GM21529 (cell line): Measurements from ENCODE around the gene SIGLEC11.
"Not testable (repeated sequence)": the region's sequence is repeated elsewhere in the genome, so short reads cannot be mapped to it uniquely, and the experiment has no call there.

Experiments
- ATAC-seq: cut with Tn5 transposase; IDR thresholded peaks from one replicate; pipeline ENCODE4 v1.9.1; 2021; ENCODE audit not compliant: unreplicated experiment

Gene SIGLEC11

DNA sequence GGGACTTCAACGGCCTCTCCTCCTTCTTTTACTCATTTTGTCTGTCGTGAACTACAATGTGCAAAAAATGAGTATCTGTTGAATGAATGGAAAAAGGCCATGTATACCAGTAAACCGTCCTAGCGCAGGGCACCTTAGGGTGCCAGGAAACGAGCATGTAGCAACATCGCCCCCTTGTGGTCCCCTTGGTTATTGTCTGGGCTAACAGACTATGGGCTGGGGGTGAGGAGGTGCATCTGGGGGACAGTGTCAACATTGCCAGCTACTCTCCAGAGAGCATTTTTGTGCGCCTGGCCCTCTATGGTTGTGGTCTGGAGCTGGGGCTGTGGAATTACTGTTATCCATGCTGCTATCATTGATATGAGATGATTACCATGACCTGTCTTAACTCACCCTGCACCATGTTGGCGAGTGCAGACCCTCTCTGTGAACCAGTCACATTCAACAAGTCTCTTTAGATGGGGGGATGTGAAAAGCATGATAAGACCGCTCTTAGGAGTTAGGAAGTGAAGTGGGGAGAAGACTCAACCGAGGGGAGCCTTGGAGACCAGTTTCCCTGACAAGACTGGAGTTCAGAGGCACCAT lies 22.8 kb upstream of the SIGLEC11 start:
- ATAC-seq, result no peak

- ATAC-seq, result no peak
These were observed 20.9 kb upstream of the SIGLEC11 start for GRCh38 chr19:49981603-49982593.

DNA sequence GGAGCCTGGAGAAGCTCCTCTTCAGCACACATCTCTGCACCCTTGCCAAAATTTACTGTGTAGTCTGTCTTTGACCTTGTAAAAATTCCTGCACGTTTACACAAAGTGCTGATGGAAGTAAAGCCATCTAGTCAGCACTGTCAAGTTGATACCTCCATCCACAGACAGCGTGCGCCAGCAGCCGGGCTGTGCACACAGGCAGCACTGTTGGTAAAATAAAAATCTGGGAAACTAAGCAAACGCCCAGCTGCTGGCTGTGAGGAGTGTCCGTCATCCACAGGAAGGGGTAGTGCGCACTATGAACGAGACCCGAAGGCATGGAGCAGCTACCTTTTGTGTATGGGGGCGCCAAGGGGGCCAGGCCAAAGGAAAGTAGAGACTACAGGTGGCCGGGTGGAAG lies 17.4 kb upstream of the SIGLEC11 start:
- no peak for ATAC-seq

GRCh38 chr19:49977881-49978280 lies 16.9 kb upstream of the SIGLEC11 start:
- no peak for ATAC-seq

DNA sequence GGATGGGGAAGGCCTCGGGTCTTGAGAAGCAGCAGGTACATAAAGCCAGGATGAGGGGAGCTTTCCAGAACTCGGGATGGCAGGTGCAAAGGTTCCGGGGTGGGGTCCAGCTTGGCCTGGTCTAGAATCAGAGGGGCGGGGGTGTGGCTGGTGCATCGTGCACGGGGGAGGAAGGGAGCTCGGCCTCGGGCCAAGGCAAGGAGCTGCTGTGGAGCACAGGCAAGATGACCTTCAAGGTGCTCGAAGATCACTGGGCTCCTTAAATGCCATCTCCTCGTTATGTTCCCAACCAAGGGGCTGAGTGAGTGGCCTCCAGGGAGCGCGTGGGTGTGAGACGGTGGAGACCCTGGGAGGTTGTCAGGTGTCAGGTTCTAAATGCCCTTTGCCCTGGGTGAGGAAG lies 16.1 kb upstream of the SIGLEC11 start:
- ATAC-seq, result no peak

- ATAC-seq, result no peak
These were observed 15.5 kb upstream of the SIGLEC11 start for GRCh38 chr19:49976496-49976895.

- no peak for ATAC-seq
These were observed 14.1 kb upstream of the SIGLEC11 start for GRCh38 chr19:49975051-49975450.

DNA sequence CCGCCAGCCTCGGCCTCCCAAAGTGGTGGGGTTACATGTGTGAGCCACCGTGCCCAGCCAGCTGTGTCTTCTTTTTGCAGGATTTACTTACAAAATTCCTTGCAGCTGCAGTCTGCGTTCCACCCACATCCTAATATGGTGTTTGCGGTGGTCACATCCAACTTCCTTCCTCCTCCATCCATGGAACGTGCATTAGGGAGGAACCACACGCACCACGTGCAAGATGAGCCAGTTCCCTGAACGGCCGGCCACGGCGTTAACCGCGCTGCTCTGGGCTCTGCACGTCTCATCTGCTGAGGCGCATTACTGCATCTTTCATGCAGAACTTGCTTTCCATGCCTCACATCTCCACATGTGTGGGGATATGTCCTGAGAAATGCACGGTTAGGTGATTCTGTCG lies 13.0 kb upstream of the SIGLEC11 start:
- ATAC-seq, result no peak

DNA sequence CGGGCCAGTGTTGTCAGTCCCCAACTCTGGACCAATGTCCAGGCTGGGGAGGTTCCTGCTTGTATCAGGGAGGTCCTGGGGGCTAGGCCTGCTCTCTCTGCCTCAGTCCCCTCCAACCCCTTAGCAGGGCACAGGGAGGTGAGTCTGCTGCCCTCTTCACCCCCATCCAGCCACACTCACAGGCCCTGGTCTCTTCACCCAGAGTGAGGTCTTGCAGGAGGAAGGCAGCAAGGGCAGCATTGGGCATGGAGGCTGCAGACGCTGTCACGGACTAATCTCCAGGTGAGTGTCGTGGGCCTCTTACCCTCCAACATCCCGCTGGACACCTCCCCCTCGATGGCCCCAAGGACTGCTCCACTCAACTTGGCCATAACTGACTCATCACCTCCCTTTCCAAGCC lies 11.9 kb upstream of the SIGLEC11 start:
- ATAC-seq, result no peak

DNA sequence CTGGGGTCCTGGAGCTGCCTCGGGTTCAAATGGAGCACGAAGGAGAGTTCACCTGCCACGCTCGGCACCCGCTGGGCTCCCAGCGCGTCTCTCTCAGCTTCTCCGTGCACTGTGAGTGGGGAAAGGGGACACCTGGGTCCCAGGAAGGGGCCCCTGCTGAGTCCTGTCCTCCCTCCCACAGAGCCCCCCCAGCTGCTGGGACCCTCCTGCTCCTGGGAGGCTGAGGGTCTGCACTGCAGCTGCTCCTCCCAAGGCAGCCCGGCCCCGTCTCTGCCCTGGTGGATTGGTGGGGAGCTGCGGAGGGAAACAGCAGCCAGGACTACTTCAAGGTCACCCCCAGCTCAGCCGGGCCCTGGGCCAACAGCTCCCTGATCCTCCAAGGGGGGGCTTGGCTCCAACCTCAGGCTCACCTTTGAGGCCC lies 11.0 kb upstream of the SIGLEC11 start:
- ATAC-seq, result no peak

- ATAC-seq, result not testable (repeated sequence)
These were observed 8.4 kb upstream of the SIGLEC11 start for GRCh38 chr19:49969355-49969754.

DNA sequence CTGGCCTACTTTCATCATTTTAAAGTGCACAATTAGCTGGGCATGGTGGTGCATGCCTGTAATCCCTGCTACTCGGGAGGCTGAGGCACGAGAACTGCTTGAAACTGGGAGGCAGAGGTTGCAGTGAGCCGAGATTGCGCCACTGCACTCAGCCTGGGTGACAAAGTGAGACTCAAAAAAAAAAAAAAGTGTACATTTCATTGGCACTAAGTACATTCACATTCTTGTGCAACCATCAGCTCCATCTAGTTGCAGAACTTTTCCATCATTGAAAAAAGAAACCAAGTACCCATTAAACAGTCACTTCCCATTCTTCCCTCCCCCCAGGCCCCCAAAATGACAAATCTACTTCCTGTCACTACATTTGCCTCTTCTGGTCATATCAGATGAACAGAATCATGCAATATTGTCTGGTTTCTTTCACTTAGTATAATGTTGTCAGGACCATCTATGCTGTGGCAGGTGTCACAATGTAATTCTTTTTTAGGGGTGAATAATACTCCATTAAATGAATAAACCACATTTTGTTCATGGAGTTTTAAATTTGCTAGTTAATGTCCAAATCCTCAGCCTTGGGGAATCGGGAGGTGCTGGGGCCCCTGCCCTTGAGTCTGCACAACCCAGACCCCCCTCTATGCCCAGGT lies 7.4 kb upstream of the SIGLEC11 start:
- no peak for ATAC-seq

- not testable (repeated sequence) for ATAC-seq
These were observed 1.1 kb downstream of the SIGLEC11 start for GRCh38 chr19:49959892-49960291.

GRCh38 chr19:49958596-49958995 lies 2.4 kb downstream of the SIGLEC11 start:
- not testable (repeated sequence) for ATAC-seq

- ATAC-seq, result not testable (repeated sequence)
These were observed 2.8 kb downstream of the SIGLEC11 start for GRCh38 chr19:49958144-49958543.

DNA sequence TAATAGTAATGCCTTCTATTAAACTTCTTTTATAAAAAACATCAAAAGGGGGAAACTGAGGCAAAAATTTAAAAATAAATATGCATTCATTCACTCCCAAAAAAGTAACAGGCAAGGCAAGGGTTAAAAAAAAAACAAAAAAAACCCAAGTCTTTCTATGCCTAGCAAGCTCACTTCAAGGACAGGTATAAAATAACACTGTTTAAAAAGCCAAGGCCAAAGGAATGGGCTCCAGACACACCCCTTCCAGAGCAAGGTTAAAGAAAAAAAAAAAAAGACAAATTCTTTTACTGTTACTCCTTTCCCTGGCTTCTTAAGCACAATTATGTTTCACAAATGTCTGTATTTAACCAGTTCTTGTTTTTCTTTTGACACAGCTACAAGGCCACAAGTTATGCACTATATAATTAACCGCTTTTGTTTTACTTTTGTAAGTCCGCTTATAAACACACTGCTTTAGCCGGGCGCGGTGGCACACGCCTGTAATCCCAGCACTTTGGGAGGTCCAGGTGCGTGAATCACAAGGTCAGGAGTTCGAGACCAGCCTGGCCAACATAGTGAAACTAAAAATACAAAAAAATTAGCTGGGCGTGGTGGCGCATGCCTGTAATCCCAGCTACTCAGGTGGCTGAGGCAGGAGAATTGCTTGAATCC lies 3.6 kb downstream of the SIGLEC11 start:
- no peak for ATAC-seq

DNA sequence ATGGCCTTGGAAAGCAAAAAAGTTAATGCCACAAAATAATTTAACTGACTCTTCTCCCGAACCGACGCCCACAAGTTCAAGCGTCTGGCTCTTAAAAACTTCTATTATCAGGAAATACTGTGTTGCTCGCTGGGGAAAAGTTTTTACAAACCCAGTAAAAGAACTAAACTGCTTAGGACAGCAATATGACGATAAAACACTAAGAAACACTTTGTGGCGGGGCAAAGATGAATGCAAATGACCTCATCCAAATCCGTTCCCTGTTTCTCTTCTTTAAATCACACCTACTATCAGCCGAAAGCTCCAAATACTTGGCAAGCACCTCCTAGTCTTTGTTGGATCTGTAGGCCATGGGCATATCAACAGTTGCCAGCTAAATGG lies 4.9 kb downstream of the SIGLEC11 start:
- no peak for ATAC-seq

DNA sequence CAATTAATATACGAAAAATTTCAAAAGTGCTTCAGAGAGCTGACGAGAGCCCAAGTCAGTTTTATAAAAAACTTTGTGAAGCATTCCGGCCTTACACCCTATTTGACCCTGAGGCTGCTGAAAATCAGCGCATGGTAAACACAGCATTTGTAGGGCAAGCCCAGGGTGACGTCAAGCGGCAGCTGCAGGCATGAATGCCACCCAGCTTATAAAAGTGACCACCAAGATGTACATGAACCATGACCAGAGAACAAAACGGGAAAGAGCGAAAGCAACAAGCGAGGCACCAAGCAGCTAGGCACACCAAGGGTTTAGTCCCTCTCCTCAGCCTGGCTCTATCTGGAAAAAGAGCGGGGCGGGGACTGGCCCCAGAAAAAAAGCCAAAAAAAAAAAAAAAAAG lies 6.0 kb downstream of the SIGLEC11 start:
- ATAC-seq, result no peak

DNA sequence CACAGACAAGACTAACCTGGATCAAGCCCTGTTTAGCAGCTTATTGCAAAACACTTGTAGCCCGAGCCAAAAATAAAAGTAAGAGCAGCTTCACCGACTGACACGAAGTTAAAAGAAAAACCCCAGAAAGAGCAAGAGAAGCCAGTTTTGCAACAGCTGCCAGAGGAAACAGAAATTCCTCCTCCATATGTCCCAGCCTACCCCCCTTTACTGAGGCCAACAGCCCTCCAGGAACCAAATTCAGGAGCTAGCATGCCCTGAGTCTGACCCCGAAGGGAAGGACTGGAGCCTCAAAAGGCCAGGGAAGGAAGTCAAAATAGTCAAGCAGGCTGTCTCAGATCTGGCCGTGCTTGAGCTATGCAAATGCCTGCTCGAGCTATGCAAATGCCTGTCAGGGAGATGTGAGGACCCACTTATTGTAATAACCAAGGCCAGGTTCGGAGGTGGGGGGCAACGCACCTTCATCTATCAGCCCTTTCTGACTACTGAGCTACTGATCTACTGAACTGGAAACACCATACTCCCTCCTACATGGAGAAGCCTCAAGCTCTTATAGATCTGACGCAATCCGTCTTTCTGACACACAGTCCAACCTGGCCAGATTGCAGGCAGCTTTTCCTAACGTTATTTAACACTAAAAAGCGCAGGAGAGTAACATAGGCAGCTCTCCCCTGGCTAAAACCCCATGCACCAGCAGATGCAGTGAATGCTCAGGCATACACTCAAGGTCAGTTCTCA lies 6.7 kb downstream of the SIGLEC11 start:
- no peak for ATAC-seq

- ATAC-seq, result no peak
These were observed 7.6 kb downstream of the SIGLEC11 start for GRCh38 chr19:49953416-49953815.

- ATAC-seq, result no peak
These were observed 8.1 kb downstream of the SIGLEC11 start for GRCh38 chr19:49952906-49953305.
